Peyer's patch (tissue), 4 donors: Measurements from ENCODE around the gene MARCKSL1. TPM values are rescaled to one million over a fixed set of nuclear protein-coding genes. Genes with fewer than 3 reads are reported as not detected.
"Not testable (repeated sequence)": the region's sequence is repeated elsewhere in the genome, so short reads cannot be mapped to it uniquely, and the experiment has no call there.

Experiments used
- DNase-seq, 3 donors: peaks; one replicate each; pipeline ENCODE4 v3.0.0-alpha.2; 2017 to 2019
- H3K27ac ChIP-seq, 4 donors: fragments of 200-600 bp; sonication (generic); one replicate each; pipeline ENCODE4 v1.5.1; 2016 to 2019
- H3K27me3 ChIP-seq, 2 donors: fragments of 200-600 bp; sonication (generic); one replicate each; pipeline ENCODE4 v1.5.1; 2019
- H3K36me3 ChIP-seq, 3 donors: fragments of 200-600 bp; sonication (generic); one replicate each; pipeline ENCODE4 v1.5.1; 2016 to 2019
- H3K4me1 ChIP-seq, 4 donors: fragments of 200-600 bp; sonication (generic); one replicate each; pipeline ENCODE4 v1.5.1; 2016 to 2019
- H3K4me3 ChIP-seq, 4 donors: fragments of 200-600 bp; sonication (generic); 1 replicate in 3 of 4; 2 replicates in 1 of 4; pipeline ENCODE4 v1.5.1; 2016 to 2019; ENCODE audit warnings: mild to moderate bottlenecking in 1 of 4
- H3K9me3 ChIP-seq, 4 donors: fragments of 200-600 bp; sonication (generic); one replicate each; pipeline ENCODE4 v1.5.1; 2016 to 2019; ENCODE audit warnings: mild to moderate bottlenecking in 1 of 4
- CTCF ChIP-seq, 6 experiments: fragments of 450-650 bp in 4 of 6; fragments of 200-600 bp in 2 of 6; sonication (generic) in 1 of 6; IDR thresholded peaks; one replicate each; pipeline ENCODE4 v1.5.1; 2017 to 2019; ENCODE audit warnings: antibody characterized with exemption in 6 of 6, mild to moderate bottlenecking in 3 of 6, moderate library complexity in 1 of 6
- POLR2A ChIP-seq, 2 donors: fragments of 450-650 bp; IDR thresholded peaks; one replicate each; pipeline ENCODE4 v1.5.1; 2017; ENCODE audit warnings: antibody characterized with exemption in 2 of 2, mild to moderate bottlenecking in 2 of 2, moderate library complexity in 2 of 2
- total RNA-seq, 4 donors: library from RNA; depleted of rRNA; stranded (reverse); fragments of >200 nt; gene quantifications; one replicate each; pipeline ENCODE4 v1.1.0, GENCODE V29; 2016

MARCKSL1 gene
- total RNA-seq, 4 donors from 2014 or later = 19.1 to 51.2 (median 35.9) TPM

- DNase-seq = no peak
- no peak overlapping the region for H3K27ac ChIP-seq
- H3K4me1 ChIP-seq = peaks cover 0 to 25% (median 2%) of the 10 kb centered on the region in 4 donors
- no peak overlapping the region for H3K4me3 ChIP-seq
- no peaks in the 10 kb centered on the region for H3K36me3 ChIP-seq
- H3K9me3 ChIP-seq = no peaks in the 10 kb centered on the region
- no peaks in the 10 kb centered on the region for H3K27me3 ChIP-seq
- TF ChIP-seq POLR2A (IDR thresholded peaks at IDR 0.05) (no peak), CTCF (IDR thresholded peaks at IDR 0.05) (no peak)
Observed at GRCh38 chr1:32356478-32356877, 20.4 kb upstream of the MARCKSL1 start.

- not testable (repeated sequence) for H3K4me3 ChIP-seq, H3K36me3 ChIP-seq, DNase-seq, H3K27me3 ChIP-seq, H3K9me3 ChIP-seq, H3K27ac ChIP-seq
- H3K4me1 ChIP-seq = peaks cover 0 to 22% (median 0%) of the 10 kb centered on the region in 4 donors
Observed at GRCh38 chr1:32355778-32356177, 19.7 kb upstream of the MARCKSL1 start.

- H3K36me3 ChIP-seq = no peaks in the 10 kb centered on the region
- TF ChIP-seq POLR2A (IDR thresholded peaks at IDR 0.05) (no peak), CTCF (IDR thresholded peaks at IDR 0.05) (no peak)
- H3K27ac ChIP-seq = peak overlapping the region in 2 of 4 donors; percentile 8 to 22
- no peak overlapping the region for H3K4me3 ChIP-seq
- no peaks in the 10 kb centered on the region for H3K9me3 ChIP-seq
- H3K27me3 ChIP-seq = no peaks in the 10 kb centered on the region
- DNase-seq = peak in 1 of 3 donors; percentile 59
- H3K4me1 ChIP-seq = peaks cover 0 to 22% (median 0%) of the 10 kb centered on the region in 4 donors
Observed at GRCh38 chr1:32353886-32354570, 18.0 kb upstream of the MARCKSL1 start.

- DNase-seq = no peak
- no peak for TF ChIP-seq CTCF (IDR thresholded peaks at IDR 0.05)
- no peak for TF ChIP-seq POLR2A (IDR thresholded peaks at IDR 0.05)
- Histone ChIP-seq H3K27me3 (no peaks in the 10 kb centered on the region), H3K9me3 (no peaks in the 10 kb centered on the region), H3K4me3 (no peak overlapping the region), H3K4me1 (peaks cover 0 to 22% (median 0%) of the 10 kb centered on the region in 4 donors), H3K27ac (peak overlapping the region in 3 of 4 donors; percentile 8 to 50 (median 22)), H3K36me3 (no peaks in the 10 kb centered on the region)
Observed at GRCh38 chr1:32353431-32353830, 17.4 kb upstream of the MARCKSL1 start.

- peak overlapping the region in 3 of 4 donors; percentile 22 to 92 (median 50) for H3K27ac ChIP-seq
- H3K27me3 ChIP-seq = no peaks in the 10 kb centered on the region
- peaks cover 0 to 22% (median 0%) of the 10 kb centered on the region in 4 donors for H3K4me1 ChIP-seq
- H3K9me3 ChIP-seq = no peaks in the 10 kb centered on the region
- no peaks in the 10 kb centered on the region for H3K36me3 ChIP-seq
- no peak for DNase-seq
- no peak for TF ChIP-seq POLR2A (IDR thresholded peaks at IDR 0.05)
- TF ChIP-seq CTCF (IDR thresholded peaks at IDR 0.05) = no peak
- H3K4me3 ChIP-seq = no peak overlapping the region
Observed at GRCh38 chr1:32352831-32353383, 16.9 kb upstream of the MARCKSL1 start.

GRCh38 chr1:32352239-32352745 is 16.3 kb upstream of the MARCKSL1 start:
- Histone ChIP-seq H3K4me3 (peak overlapping the region; percentile 64 to 86 (median 75)), H3K36me3 (no peaks in the 10 kb centered on the region), H3K27me3 (no peaks in the 10 kb centered on the region), H3K9me3 (no peaks in the 10 kb centered on the region), H3K27ac (peak overlapping the region; percentile 87 to 95 (median 90)), H3K4me1 (peaks cover 0 to 22% (median 0%) of the 10 kb centered on the region in 4 donors)
- DNase-seq = no peak
- no peak for TF ChIP-seq POLR2A (IDR thresholded peaks at IDR 0.05)
- TF ChIP-seq CTCF (IDR thresholded peaks at IDR 0.05) = no peak
